GF-D8 (cell line): ENCODE results near the gene PMM2.

Source experiments
- DNase-seq: peaks from one replicate; lab custom pipeline; 2025; lab: John Stamatoyannopoulos, UW

The PMM2 gene

DNA sequence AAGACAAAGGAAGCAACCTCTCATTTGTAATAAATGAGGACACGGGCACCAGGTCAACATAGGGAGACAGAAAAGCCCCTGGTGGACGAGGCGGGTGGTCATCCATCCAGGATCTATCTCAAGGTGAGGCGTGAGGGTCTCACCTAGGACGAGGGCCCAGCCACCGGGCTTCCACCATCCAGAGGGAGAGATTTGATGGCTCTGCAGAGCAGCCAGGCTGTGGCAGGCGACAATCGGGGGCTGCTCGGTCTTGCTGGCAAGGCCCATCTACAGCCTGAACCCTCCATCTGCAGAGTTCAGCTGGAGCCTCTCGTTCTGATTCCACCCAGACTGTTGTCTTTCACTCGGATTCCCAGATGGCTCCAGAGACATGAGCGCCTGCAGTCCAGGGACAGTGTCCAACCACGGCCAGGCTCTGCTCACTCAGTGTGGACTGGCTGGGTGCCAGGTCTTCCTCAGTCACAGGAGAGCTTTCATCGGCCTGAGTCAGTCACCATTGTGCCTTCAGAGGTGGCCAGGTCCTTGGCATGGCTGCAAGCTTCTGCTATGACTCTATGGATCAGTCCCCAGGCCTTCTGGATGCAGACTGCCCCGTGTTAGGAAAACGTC is 90.4 kb downstream of the PMM2 start:
- no peak for DNase-seq

- no peak for DNase-seq
Measured at GRCh38 chr16:8888951-8889892, 91.6 kb downstream of the PMM2 start.

- DNase-seq: no peak
Measured at GRCh38 chr16:8889893-8890548, 92.4 kb downstream of the PMM2 start.

DNA sequence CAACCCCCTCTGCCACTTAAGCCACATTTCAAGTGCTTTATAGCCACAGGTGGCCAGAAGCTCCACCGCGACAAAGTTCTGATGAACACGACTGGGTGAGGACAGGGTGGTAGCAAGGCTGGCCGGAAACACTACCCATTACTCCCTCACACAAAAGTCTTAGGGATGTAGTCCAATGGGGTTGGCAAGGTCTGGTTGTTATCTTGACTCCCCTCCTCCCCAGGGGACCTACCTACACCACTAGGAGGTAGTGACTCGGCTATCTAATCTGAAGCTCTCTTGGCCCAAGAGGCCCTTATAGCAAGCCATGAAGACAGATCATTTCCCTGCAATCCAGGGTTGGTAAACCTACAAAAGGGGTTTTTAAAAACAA is 92.9 kb downstream of the PMM2 start:
- DNase-seq: no peak

- no peak for DNase-seq
Measured at GRCh38 chr16:8892101-8892575, 94.5 kb downstream of the PMM2 start.

GRCh38 chr16:8893426-8893825 is 95.8 kb downstream of the PMM2 start:
- no peak for DNase-seq

GRCh38 chr16:8893976-8894690 is 96.5 kb downstream of the PMM2 start:
- no peak for DNase-seq

- DNase-seq: no peak
Measured at GRCh38 chr16:8894736-8895334, 97.2 kb downstream of the PMM2 start.

DNA sequence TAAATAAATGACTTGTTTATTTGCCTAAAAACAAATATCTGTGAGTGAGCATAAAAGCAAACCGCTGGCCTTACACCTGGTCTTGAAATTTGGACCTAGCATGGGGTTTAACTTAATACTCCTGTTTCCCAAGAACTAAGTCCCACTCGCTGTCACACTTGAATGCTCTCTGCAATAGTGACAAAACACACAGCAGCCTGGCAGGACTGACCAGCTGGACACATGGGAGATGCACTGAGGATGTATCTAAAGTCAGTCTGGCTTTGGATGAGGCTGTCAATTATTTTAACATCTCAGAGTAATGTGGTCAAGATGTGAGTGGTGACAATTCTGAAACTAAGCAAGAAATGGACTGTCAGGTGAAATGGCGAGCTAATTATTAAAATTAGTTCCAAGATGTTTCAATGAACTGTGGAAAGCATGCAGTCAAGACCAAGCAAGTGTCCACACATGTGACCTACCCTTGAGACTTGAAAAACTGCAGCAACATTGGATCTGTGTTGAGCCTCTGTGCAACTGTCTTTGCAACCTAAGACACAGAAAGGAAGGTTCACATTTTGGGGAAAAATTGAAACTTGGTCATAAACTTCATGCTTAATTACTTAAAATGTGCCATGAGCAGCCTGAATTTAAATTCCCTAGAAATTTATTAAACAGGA is 101.2 kb downstream of the PMM2 start:
- DNase-seq: no peak
